DND-41 (cell line): Measurements from ENCODE around the gene CLASP1.
A peak's percentile ranks its signal among the peaks of the same experiment; 100 is the strongest.

ENCODE experiments used
- ATAC-seq: fragments of 200-7000 bp; cut with Tn5 transposase; 3 replicates; pipeline ENCODE4 v1.9.1; 2021; ENCODE audit warnings: low read depth; ENCODE audit not compliant: insufficient read depth
- DNase-seq: peaks from one replicate; pipeline ENCODE4 v3.0.0-alpha.2; 2020
- H2AFZ ChIP-seq: 2 replicates; pipeline ENCODE4 v1.6.0; 2012; ENCODE audit warnings: low read depth, low read length
- H3K27ac ChIP-seq: 2 replicates; pipeline ENCODE4 v1.5.1; 2012; ENCODE audit warnings: low read length, inconsistent platforms
- H3K27me3 ChIP-seq: fragments of 200-600 bp; sonication (generic); 2 replicates; pipeline ENCODE4 v1.6.0; 2012; ENCODE audit warnings: low read length, mild to moderate bottlenecking, inconsistent platforms; ENCODE audit not compliant: insufficient read depth, poor library complexity
- H3K36me3 ChIP-seq: 2 replicates; pipeline ENCODE4 v1.5.1; 2012; ENCODE audit warnings: low read length, inconsistent platforms; ENCODE audit not compliant: insufficient read depth
- H3K4me1 ChIP-seq: 2 replicates; pipeline ENCODE4 v1.5.1; 2012; ENCODE audit warnings: mild to moderate bottlenecking, low read length; ENCODE audit not compliant: insufficient read depth
- H3K4me2 ChIP-seq: 2 replicates; pipeline ENCODE4 v1.6.0; 2012; ENCODE audit warnings: mild to moderate bottlenecking, moderate library complexity, low read length, inconsistent platforms; ENCODE audit not compliant: insufficient read depth
- H3K4me3 ChIP-seq, 2 experiments: fragments of 200-600 bp in 1 of 2; shearing (Covaris generic) in 1 of 2; 2 replicates each; pipeline ENCODE4 v1.5.1; 2012 to 2016; ENCODE audit warnings: inconsistent platforms in 2 of 2, low read length in 2 of 2, mild to moderate bottlenecking in 2 of 2, low read depth in 1 of 2, moderate library complexity in 1 of 2
- H3K79me2 ChIP-seq: 2 replicates; pipeline ENCODE4 v1.6.0; 2012; ENCODE audit warnings: low read length, inconsistent platforms; ENCODE audit not compliant: insufficient read depth
- H3K9ac ChIP-seq: 2 replicates; pipeline ENCODE4 v1.6.0; 2012; ENCODE audit warnings: low read depth, mild to moderate bottlenecking, inconsistent platforms, low read length, moderate library complexity
- H3K9me3 ChIP-seq: 2 replicates; pipeline ENCODE4 v1.5.1; 2012; ENCODE audit warnings: low read length, moderate library complexity, mild to moderate bottlenecking, inconsistent platforms; ENCODE audit not compliant: insufficient read depth, severe bottlenecking
- H4K20me1 ChIP-seq: 2 replicates; pipeline ENCODE4 v1.6.0; 2012; ENCODE audit warnings: low read length; ENCODE audit not compliant: insufficient read depth
- CTCF ChIP-seq: IDR thresholded peaks from 2 replicates; pipeline ENCODE4 v1.5.1; 2012; ENCODE audit warnings: borderline replicate concordance, low read length, moderate library complexity, mild to moderate bottlenecking; ENCODE audit not compliant: poor library complexity, severe bottlenecking; ENCODE audit errors: extremely low read depth
- EZH2 ChIP-seq: IDR thresholded peaks from 3 replicates; pipeline ENCODE4 v1.6.1; 2012; ENCODE audit warnings: borderline replicate concordance, low read depth, mild to moderate bottlenecking, moderate library complexity, low read length, inconsistent platforms; ENCODE audit not compliant: severe bottlenecking

Gene CLASP1

GRCh38 chr2:121653035-121653434 is 3.8 kb upstream of the CLASP1 start:
- ATAC-seq (no peak), DNase-seq (no peak)
- H3K27me3 ChIP-seq = no peaks in the 10 kb centered on the region
- H2AFZ ChIP-seq = no peak overlapping the region
- peaks cover 5% of the 10 kb centered on the region; the same call in 1 of the 2 replicates for H4K20me1 ChIP-seq
- no peak overlapping the region for H3K27ac ChIP-seq
- peaks cover 30% of the 10 kb centered on the region for H3K4me1 ChIP-seq
- TF ChIP-seq CTCF = no peak
- no peaks in the 10 kb centered on the region for H3K9me3 ChIP-seq
- H3K79me2 ChIP-seq = peaks cover 76% of the 10 kb centered on the region
- H3K4me3 ChIP-seq = no peak overlapping the region
- peak overlapping the region; percentile 76; the same call in 1 of the 2 replicates for H3K4me2 ChIP-seq
- H3K9ac ChIP-seq = no peak overlapping the region
- no peaks in the 10 kb centered on the region; the same call in none of the 2 replicates for H3K36me3 ChIP-seq

- Histone ChIP-seq H3K4me2 (peak overlapping the region; percentile 76), H4K20me1 (peaks cover 18% of the 10 kb centered on the region; the same call in 1 of the 2 replicates), H3K4me3 (peak overlapping the region; percentile 59 to 90), H3K27ac (peak overlapping the region; percentile 100), H3K27me3 (no peaks in the 10 kb centered on the region), H3K4me1 (peaks cover 54% of the 10 kb centered on the region), H3K9me3 (no peaks in the 10 kb centered on the region), H3K36me3 (no peaks in the 10 kb centered on the region; the same call in 1 of the 2 replicates), H3K79me2 (peaks cover 91% of the 10 kb centered on the region), H2AFZ (peak overlapping the region; percentile 100), H3K9ac (peak overlapping the region; percentile 93)
- DNase-seq (no peak), ATAC-seq (peak; percentile 23)
- TF ChIP-seq CTCF (no peak), EZH2 (no peak)
Measured at GRCh38 chr2:121650315-121650930, 1.2 kb upstream of the CLASP1 start.

GRCh38 chr2:121649596-121650314 is 493 bp upstream of the CLASP1 start:
- Histone ChIP-seq H3K27ac (peak overlapping the region; percentile 100), H4K20me1 (peaks cover 24% of the 10 kb centered on the region; the same call in 1 of the 2 replicates), H3K4me3 (peak overlapping the region; percentile 59 to 90), H3K4me1 (peaks cover 55% of the 10 kb centered on the region), H3K36me3 (no peaks in the 10 kb centered on the region; the same call in 1 of the 2 replicates), H3K9me3 (no peaks in the 10 kb centered on the region), H2AFZ (peak overlapping the region; percentile 100), H3K4me2 (peak overlapping the region; percentile 76), H3K27me3 (no peaks in the 10 kb centered on the region), H3K79me2 (peaks cover 94% of the 10 kb centered on the region), H3K9ac (peak overlapping the region; percentile 93)
- ATAC-seq = peak; percentile 91
- DNase-seq = peak; percentile 97
- no peak for TF ChIP-seq CTCF
- no peak for TF ChIP-seq EZH2
